Upper lobe of left lung (tissue), 4 donors: ENCODE data around the gene RING1.

Experiments used
- POLR2A ChIP-seq, 4 donors: fragments of 450-650 bp; IDR thresholded peaks; one replicate each; pipeline ENCODE4 v1.5.1; 2016 to 2017; ENCODE audit warnings: antibody characterized with exemption in 4 of 4, mild to moderate bottlenecking in 2 of 4
- POLR2AphosphoS5 ChIP-seq, 2 donors: sonication (generic); formaldehyde crosslinking; IDR thresholded peaks; one replicate each; pipeline ENCODE4 v1.5.1; 2017; ENCODE audit warnings: antibody characterized with exemption in 2 of 2
- TF ChIP-seq, protein P1 (sequence below), 6 experiments: fragments of 450-650 bp in 4 of 6; fragments of 200-600 bp in 2 of 6; sonication (generic) in 2 of 6; IDR thresholded peaks; one replicate each; pipeline ENCODE4 v1.5.1; 2016 to 2019; ENCODE audit warnings: antibody characterized with exemption in 6 of 6

DNA sequence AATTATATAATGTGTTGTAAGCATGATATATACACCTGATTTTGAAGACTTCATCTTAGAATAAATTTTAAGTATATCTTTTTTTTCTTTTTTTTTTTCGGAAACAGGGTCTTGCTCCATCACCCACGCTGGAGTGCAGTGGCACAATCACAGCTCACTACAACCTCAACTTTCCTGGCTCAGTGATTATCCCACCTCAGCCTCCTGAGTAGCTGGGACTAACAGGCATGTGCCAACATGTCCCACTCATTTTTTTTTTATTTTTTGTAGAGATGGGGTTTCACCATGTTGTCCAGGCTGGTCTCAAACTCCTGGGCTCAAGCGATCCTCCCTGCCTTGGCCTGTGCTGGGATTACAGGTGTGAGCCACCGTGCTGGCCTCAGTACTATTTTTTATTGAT, 46.3 kb downstream of the RING1 start:
- TF ChIP-seq, protein P1, sequence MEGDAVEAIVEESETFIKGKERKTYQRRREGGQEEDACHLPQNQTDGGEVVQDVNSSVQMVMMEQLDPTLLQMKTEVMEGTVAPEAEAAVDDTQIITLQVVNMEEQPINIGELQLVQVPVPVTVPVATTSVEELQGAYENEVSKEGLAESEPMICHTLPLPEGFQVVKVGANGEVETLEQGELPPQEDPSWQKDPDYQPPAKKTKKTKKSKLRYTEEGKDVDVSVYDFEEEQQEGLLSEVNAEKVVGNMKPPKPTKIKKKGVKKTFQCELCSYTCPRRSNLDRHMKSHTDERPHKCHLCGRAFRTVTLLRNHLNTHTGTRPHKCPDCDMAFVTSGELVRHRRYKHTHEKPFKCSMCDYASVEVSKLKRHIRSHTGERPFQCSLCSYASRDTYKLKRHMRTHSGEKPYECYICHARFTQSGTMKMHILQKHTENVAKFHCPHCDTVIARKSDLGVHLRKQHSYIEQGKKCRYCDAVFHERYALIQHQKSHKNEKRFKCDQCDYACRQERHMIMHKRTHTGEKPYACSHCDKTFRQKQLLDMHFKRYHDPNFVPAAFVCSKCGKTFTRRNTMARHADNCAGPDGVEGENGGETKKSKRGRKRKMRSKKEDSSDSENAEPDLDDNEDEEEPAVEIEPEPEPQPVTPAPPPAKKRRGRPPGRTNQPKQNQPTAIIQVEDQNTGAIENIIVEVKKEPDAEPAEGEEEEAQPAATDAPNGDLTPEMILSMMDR (IDR thresholded peaks at IDR 0.05), result no peak
- TF ChIP-seq POLR2A (IDR thresholded peaks at IDR 0.05) (no peak), POLR2AphosphoS5 (IDR thresholded peaks at IDR 0.05) (no peak)
